ENCODE data around the gene C2CD5.

C2CD5 gene

GRCh38 chr12:22415342-22416309 is 128.7 kb downstream of the C2CD5 start:
- TF ChIP-seq TCF12 (IDR thresholded peaks at IDR 0.05; ENCODE audit: low read depth) (peak; percentile 53; the same call in 1 of the 2 replicates), CREB1 (IDR thresholded peaks at IDR 0.05; ENCODE audit: low read depth) (no peak), FOXM1 (IDR thresholded peaks at IDR 0.05; ENCODE audit: borderline replicate concordance, low read depth) (peak; percentile 45; the same call in 1 of the 2 replicates), ZBTB7A (IDR thresholded peaks at IDR 0.05; ENCODE audit: low read depth) (no peak), EP300 (IDR thresholded peaks at IDR 0.05; ENCODE audit: borderline replicate concordance) (peak; percentile 23), NFIC (IDR thresholded peaks at IDR 0.05) (peak; percentile 79), MAX (IDR thresholded peaks at IDR 0.05) (no peak), TEAD4 (IDR thresholded peaks at IDR 0.05) (peak; percentile 69), RAD21 (IDR thresholded peaks at IDR 0.05; ENCODE audit: low read depth) (0 out of 2 replicates have a peak, but pooled peaks have one; percentile 1), CEBPB (IDR thresholded peaks at IDR 0.05) (peak; percentile 48; the same call in 1 of the 2 replicates), REST (IDR thresholded peaks at IDR 0.05; ENCODE audit: low read depth) (no peak)

- no peak for TF ChIP-seq NFIC (IDR thresholded peaks at IDR 0.05)
- no peak for TF ChIP-seq TEAD4 (IDR thresholded peaks at IDR 0.05)
Observed at GRCh38 chr12:22414742-22415141, 129.6 kb downstream of the C2CD5 start.

- no peak for TF ChIP-seq REST (IDR thresholded peaks at IDR 0.05; ENCODE audit: low read depth)
- no peak for TF ChIP-seq NFIC (IDR thresholded peaks at IDR 0.05)
- TF ChIP-seq EP300 (IDR thresholded peaks at IDR 0.05; ENCODE audit: borderline replicate concordance), result no peak
- no peak for TF ChIP-seq TAF1 (IDR thresholded peaks at IDR 0.05; ENCODE audit: low read depth)
- no peak for TF ChIP-seq EGR1 (IDR thresholded peaks at IDR 0.05)
- TF ChIP-seq MAX (IDR thresholded peaks at IDR 0.05), result no peak
- no peak for TF ChIP-seq FOXM1 (IDR thresholded peaks at IDR 0.05; ENCODE audit: borderline replicate concordance, low read depth)
- no peak for TF ChIP-seq TEAD4 (IDR thresholded peaks at IDR 0.05)
- TF ChIP-seq CEBPB (IDR thresholded peaks at IDR 0.05), result no peak
- no peak for TF ChIP-seq YY1 (IDR thresholded peaks at IDR 0.05; ENCODE audit: low read depth)
- TF ChIP-seq RAD21 (IDR thresholded peaks at IDR 0.05; ENCODE audit: low read depth), result no peak
- TF ChIP-seq CREB1 (IDR thresholded peaks at IDR 0.05; ENCODE audit: low read depth), result no peak
- TF ChIP-seq ZBTB7A (IDR thresholded peaks at IDR 0.05; ENCODE audit: low read depth), result no peak
- no peak for TF ChIP-seq USF1 (IDR thresholded peaks at IDR 0.05)
Observed at GRCh38 chr12:22413592-22413991, 130.8 kb downstream of the C2CD5 start.

GRCh38 chr12:22412581-22412980 is 131.8 kb downstream of the C2CD5 start:
- TF ChIP-seq TCF12 (IDR thresholded peaks at IDR 0.05; ENCODE audit: low read depth), result no peak
- TF ChIP-seq CEBPB (IDR thresholded peaks at IDR 0.05), result no peak
- TF ChIP-seq YY1 (IDR thresholded peaks at IDR 0.05; ENCODE audit: low read depth), result no peak
- TF ChIP-seq FOXM1 (IDR thresholded peaks at IDR 0.05; ENCODE audit: borderline replicate concordance, low read depth), result no peak
- TF ChIP-seq ZBTB7A (IDR thresholded peaks at IDR 0.05; ENCODE audit: low read depth), result no peak
- TF ChIP-seq NFIC (IDR thresholded peaks at IDR 0.05), result no peak
- TF ChIP-seq CREB1 (IDR thresholded peaks at IDR 0.05; ENCODE audit: low read depth), result no peak
- TF ChIP-seq RAD21 (IDR thresholded peaks at IDR 0.05; ENCODE audit: low read depth), result no peak
- TF ChIP-seq MAX (IDR thresholded peaks at IDR 0.05), result no peak
- no peak for TF ChIP-seq USF1 (IDR thresholded peaks at IDR 0.05)
- TF ChIP-seq REST (IDR thresholded peaks at IDR 0.05; ENCODE audit: low read depth), result no peak
- no peak for TF ChIP-seq TAF1 (IDR thresholded peaks at IDR 0.05; ENCODE audit: low read depth)
- TF ChIP-seq EP300 (IDR thresholded peaks at IDR 0.05; ENCODE audit: borderline replicate concordance), result no peak

Data from Ishikawa (cell line).